Breast epithelium (tissue), 3 donors: ENCODE data around the gene FMNL2.

Source experiments
- CTCF ChIP-seq, 3 donors: fragments of 450-650 bp; IDR thresholded peaks; one replicate each; pipeline ENCODE4 v1.5.1; 2016 to 2017; ENCODE audit warnings: antibody characterized with exemption in 3 of 3, mild to moderate bottlenecking in 3 of 3, moderate library complexity in 3 of 3
- POLR2A ChIP-seq: fragments of 450-650 bp; IDR thresholded peaks from one replicate; pipeline ENCODE4 v1.6.1; 2016; ENCODE audit warnings: antibody characterized with exemption, mild to moderate bottlenecking, moderate library complexity
- POLR2AphosphoS5 ChIP-seq, 3 donors: sonication (generic); formaldehyde crosslinking; IDR thresholded peaks; one replicate each; pipeline ENCODE4 v1.6.1; 2017; ENCODE audit warnings: antibody characterized with exemption in 3 of 3

- TF ChIP-seq CTCF (IDR thresholded peaks at IDR 0.05) (no peak), POLR2A (no peak), POLR2AphosphoS5 (IDR thresholded peaks at IDR 0.05) (no peak)
Measured at GRCh38 chr2:152565884-152566727, 231.1 kb downstream of the FMNL2 start.
